H1 (cell line): ENCODE results near the gene GNAL. TPM values are rescaled to one million over a fixed set of nuclear protein-coding genes. Genes with fewer than 3 reads are reported as not detected.

ENCODE experiments used
- CTCF ChIA-PET: fragments of 300-600 bp; sonication (Branson Sonifier 250); formaldehyde crosslinking; loops from one replicate; lab custom pipeline; 2021; ENCODE audit not compliant: partially characterized antibody; lab: Charles Lee
- POLR2A ChIA-PET: fragments of 300-600 bp; sonication (Branson Sonifier 250); formaldehyde crosslinking; loops from one replicate; lab custom pipeline; 2021; ENCODE audit warnings: inconsistent platforms; ENCODE audit not compliant: partially characterized antibody; lab: Charles Lee
- DNase-seq, 2 experiments: peaks; one replicate each; pipeline versions ENCODE4 v3.0.0 to v3.0.0-alpha.2; 2010 to 2022; ENCODE audit warnings: low spot score in 2 of 2, low read depth in 1 of 2, mixed read lengths in 1 of 2
- FAIRE-seq: peaks from 2 replicates; lab custom pipeline; 2011; peaks lifted over from hg19 to GRCh38; lab: Jason Lieb, UNC
- H2AFZ ChIP-seq: 2 replicates; pipeline ENCODE4 v1.8.1; 2012; ENCODE audit warnings: low read length, inconsistent platforms
- H2AK5ac ChIP-seq: 2 replicates; pipeline ENCODE4 v1.6.1; 2013; ENCODE audit warnings: low read depth, low read length
- H2BK120ac ChIP-seq: replicated peaks from 2 replicates; pipeline ENCODE3; 2013; ENCODE audit warnings: low read depth, low read length, inconsistent platforms
- H2BK12ac ChIP-seq: 2 replicates; pipeline ENCODE4 v1.6.1; 2013; ENCODE audit warnings: low read depth, low read length
- H2BK15ac ChIP-seq: 2 replicates; pipeline ENCODE4 v1.6.1; 2013; ENCODE audit warnings: low read length
- H2BK20ac ChIP-seq: 2 replicates; pipeline ENCODE4 v1.6.1; 2013; ENCODE audit warnings: low read length
- H2BK5ac ChIP-seq: 2 replicates; pipeline ENCODE4 v1.6.1; 2013; ENCODE audit warnings: low read depth, low read length
- H3K14ac ChIP-seq: 2 replicates; pipeline ENCODE4 v1.6.1; 2013; ENCODE audit warnings: inconsistent platforms; ENCODE audit not compliant: insufficient read length
- H3K18ac ChIP-seq: 2 replicates; pipeline ENCODE4 v1.6.1; 2013; ENCODE audit warnings: low read length; ENCODE audit errors: extremely low read depth
- H3K23ac ChIP-seq: 2 replicates; pipeline ENCODE4 v1.6.1; 2013; ENCODE audit warnings: inconsistent platforms; ENCODE audit not compliant: insufficient read length
- H3K23me2 ChIP-seq: 2 replicates; pipeline ENCODE4 v1.6.1; 2013; ENCODE audit warnings: low read depth, low read length
- H3K27ac ChIP-seq: 2 replicates; pipeline ENCODE4 v1.6.1; 2011; ENCODE audit warnings: low read depth, low read length, inconsistent platforms
- H3K27me3 ChIP-seq, 4 experiments: replicated peaks in 1 of 4; 1 replicate in 1 of 4; 2 replicates in 3 of 4; pipeline versions ENCODE4 v1.6.1 to v1.8.1; 2011 to 2013; ENCODE audit warnings: low read length in 3 of 4, mild to moderate bottlenecking in 3 of 4, inconsistent platforms in 2 of 4, mixed read lengths in 2 of 4, moderate library complexity in 1 of 4; ENCODE audit not compliant: control insufficient read depth in 3 of 4, insufficient read depth in 3 of 4; ENCODE audit errors: extremely low read depth in 1 of 4
- H3K36me3 ChIP-seq, 4 experiments: 2 replicates each; pipeline versions ENCODE4 v1.6.1 to v1.8.1; 2011 to 2013; ENCODE audit warnings: mild to moderate bottlenecking in 4 of 4, low read length in 3 of 4, moderate library complexity in 2 of 4, control low read depth in 1 of 4, inconsistent platforms in 1 of 4; ENCODE audit not compliant: insufficient read depth in 4 of 4, control insufficient read depth in 2 of 4
- H3K4ac ChIP-seq: replicated peaks from 2 replicates; pipeline ENCODE3; 2013; ENCODE audit warnings: low read length, low read depth, mixed read lengths, inconsistent platforms; ENCODE audit not compliant: insufficient read length
- H3K4me1 ChIP-seq, 4 experiments: replicated peaks in 1 of 4; 1 replicate in 1 of 4; 2 replicates in 3 of 4; pipeline versions ENCODE4 v1.6.1 to v1.8.1; 2011 to 2013; ENCODE audit warnings: low read length in 3 of 4, inconsistent platforms in 2 of 4, mixed read lengths in 1 of 4; ENCODE audit not compliant: insufficient read depth in 4 of 4, control insufficient read depth in 3 of 4
- H3K4me2 ChIP-seq, 2 experiments: 2 replicates each; pipeline versions ENCODE4 v1.6.1 to v1.8.1; 2011 to 2013; ENCODE audit warnings: low read depth in 2 of 2, low read length in 2 of 2, control low read depth in 1 of 2, inconsistent platforms in 1 of 2, mild to moderate bottlenecking in 1 of 2; ENCODE audit not compliant: insufficient read depth in 1 of 2
- H3K4me3 ChIP-seq, 4 experiments: fragments of 200-600, 300-600 bp in 1 of 4; sonication (generic), shearing (Covaris generic), sonication (Bioruptor Twin) in 1 of 4; 2 replicates each; pipeline versions ENCODE4 v1.5.1 to v1.8.1; 2011 to 2016; ENCODE audit warnings: low read length in 4 of 4, low read depth in 3 of 4, control low read depth in 2 of 4, inconsistent platforms in 2 of 4, mild to moderate bottlenecking in 2 of 4, mixed read lengths in 1 of 4, moderate library complexity in 1 of 4; ENCODE audit not compliant: insufficient read depth in 2 of 4; ENCODE audit errors: extremely low read depth in 1 of 4
- H3K56ac ChIP-seq: replicated peaks from 2 replicates; pipeline ENCODE3; 2013; ENCODE audit warnings: low read depth, mild to moderate bottlenecking, mixed read lengths, low read length, inconsistent platforms; ENCODE audit not compliant: insufficient read length
- H3K79me1 ChIP-seq: 2 replicates; pipeline ENCODE4 v1.6.1; 2013; ENCODE audit warnings: low read depth, low read length, control low read depth
- H3K79me2 ChIP-seq, 2 experiments: 2 replicates each; pipeline versions ENCODE4 v1.6.1 to v1.8.1; 2012 to 2013; ENCODE audit warnings: low read length in 2 of 2, mild to moderate bottlenecking in 2 of 2, inconsistent platforms in 1 of 2; ENCODE audit not compliant: insufficient read depth in 2 of 2, control insufficient read depth in 1 of 2
- H3K9ac ChIP-seq, 4 experiments: replicated peaks in 1 of 4; 1 replicate in 1 of 4; 2 replicates in 3 of 4; pipeline versions ENCODE4 v1.6.1 to v1.8.1; 2011 to 2013; ENCODE audit warnings: low read depth in 3 of 4, low read length in 3 of 4, control low read depth in 2 of 4, mild to moderate bottlenecking in 2 of 4, moderate library complexity in 2 of 4, inconsistent platforms in 1 of 4; ENCODE audit errors: extremely low read depth in 1 of 4
- H3K9me3 ChIP-seq, 2 experiments: 2 replicates each; pipeline versions ENCODE4 v1.6.1 to v1.8.1; 2012 to 2013; ENCODE audit warnings: mild to moderate bottlenecking in 2 of 2, moderate library complexity in 2 of 2, control low read depth in 1 of 2, inconsistent platforms in 1 of 2, low read depth in 1 of 2, low read length in 1 of 2, mixed read lengths in 1 of 2; ENCODE audit not compliant: insufficient read depth in 2 of 2
- H4K20me1 ChIP-seq, 2 experiments: replicated peaks in 1 of 2; 2 replicates each; pipeline versions ENCODE3 to v1.8.1; 2011 to 2013; ENCODE audit warnings: inconsistent platforms in 2 of 2, low read length in 2 of 2, mild to moderate bottlenecking in 1 of 2; ENCODE audit not compliant: insufficient read depth in 2 of 2, control insufficient read depth in 1 of 2
- H4K5ac ChIP-seq: 2 replicates; pipeline ENCODE4 v1.6.1; 2013; ENCODE audit warnings: low read length, low read depth, mixed read lengths, inconsistent platforms; ENCODE audit not compliant: insufficient read length
- H4K8ac ChIP-seq: 2 replicates; pipeline ENCODE4 v1.8.0; 2013; ENCODE audit warnings: mild to moderate bottlenecking, moderate library complexity, low read length, inconsistent platforms; ENCODE audit not compliant: insufficient read depth; ENCODE audit errors: extremely low read depth
- H4K91ac ChIP-seq: replicated peaks from 2 replicates; pipeline ENCODE3; 2013; ENCODE audit warnings: low read length, mixed read lengths, inconsistent platforms; ENCODE audit not compliant: insufficient read length
- HDAC6 ChIP-seq: IDR thresholded peaks from one replicate; pipeline ENCODE4 v1.7.1; 2012; ENCODE audit warnings: low read depth, mild to moderate bottlenecking, inconsistent platforms, low read length, moderate library complexity
- RBBP5 ChIP-seq: IDR thresholded peaks from 2 replicates; pipeline ENCODE4 v1.7.1; 2012; ENCODE audit warnings: low read depth, mild to moderate bottlenecking, inconsistent platforms, low read length, moderate library complexity, borderline replicate concordance
- WGBS, 2 experiments: shearing (Covaris generic) in 1 of 2; methylation state at CpG; one replicate each; pipeline versions ENCODE4 v1.1.6 to v1.1.7; 2013 to 2015; ENCODE audit warnings: low lambda C conversion rate in 2 of 2, mixed read lengths in 2 of 2, inconsistent platforms in 1 of 2, low coverage in 1 of 2, missing lambda C conversion rate in 1 of 2; ENCODE audit not compliant: insufficient replicate concordance in 2 of 2, insufficient coverage in 1 of 2, insufficient read length in 1 of 2; ENCODE audit errors: extremely low coverage in 1 of 2, missing lambda C conversion rate in 1 of 2; 5-methylcytosine and 5-hydroxymethylcytosine counted together
- polyA plus RNA-seq, 7 experiments: library from polyadenylated mRNA; depleted of rRNA in 3 of 7; stranded (reverse) in 5 of 7; unstranded in 2 of 7; fragments of >200 nt in 5 of 7; fragments of 200-250 nt in 2 of 7; gene quantifications; 1 replicate in 5 of 7; 2 replicates in 1 of 7; 4 replicates in 1 of 7; pipeline versions ENCODE4 v1.2.1 to v1.2.3, GENCODE V29; 2011 to 2013; ENCODE audit warnings: missing spikeins in 2 of 7, mixed read lengths in 2 of 7
- total RNA-seq: library from RNA; stranded (reverse); fragmentation: NEBNext Ultra II Directional; extraction: Animal tissue kit (Norgen Biotek cat#: 25700); gene quantifications from 2 replicates; pipeline ENCODE4 v1.2.1, GENCODE V29; 2021
- TF ChIP-seq, protein P1 (sequence below): IDR thresholded peaks from 2 replicates; pipeline ENCODE4 v1.6.1; 2012; ENCODE audit warnings: inconsistent platforms

The GNAL gene
- total and polyA plus RNA-seq, 2 of the 8 experiments (the other 6 are each of a cell fraction or from before 2014, with no cell fraction given), result 13.2 to 18.3 TPM

DNA sequence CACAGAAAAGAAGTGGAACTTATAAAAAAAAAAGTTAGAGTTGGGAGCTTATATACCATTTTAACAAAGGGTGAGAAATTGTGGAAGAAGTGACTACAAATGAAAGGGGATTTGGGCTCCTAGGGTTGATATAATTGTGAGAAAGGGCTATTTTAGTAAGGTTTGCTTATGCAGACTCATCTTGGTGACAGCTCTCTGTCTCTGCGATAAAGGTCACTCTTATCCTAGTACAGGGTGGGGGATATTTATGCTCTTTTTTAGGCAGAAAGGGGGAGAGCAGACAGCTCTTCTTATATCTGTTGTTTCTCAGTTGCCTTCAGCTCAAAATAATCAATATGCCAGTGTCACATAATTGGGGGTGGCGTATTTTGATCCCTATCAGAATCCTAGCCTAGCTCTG, 130.9 kb downstream of the GNAL start:
- H3K4me3 ChIP-seq, result no peak overlapping the region
- no peak overlapping the region for H4K91ac ChIP-seq
- no peak for FAIRE-seq
- no peak overlapping the region for H2BK15ac ChIP-seq
- H2BK120ac ChIP-seq, result no peak overlapping the region
- H3K27me3 ChIP-seq, result no peaks in the 10 kb centered on the region
- H3K18ac ChIP-seq, result no peak overlapping the region
- CTCF ChIA-PET, result interaction anchor here (1.2 to 1.4 kb wide), 2 partner anchors 79 to 87 kb away, joined by 3 to 6 read pairs; no protein-coding TSS in a partner anchor
- H3K9me3 ChIP-seq, result no peaks in the 10 kb centered on the region
- POLR2A ChIA-PET, result no interaction called here
- no peak overlapping the region for H3K27ac ChIP-seq
- H3K23ac ChIP-seq, result no peak overlapping the region
- no peak overlapping the region for H3K9ac ChIP-seq
- H4K8ac ChIP-seq, result no peak overlapping the region
- H2AFZ ChIP-seq, result no peak overlapping the region
- H3K23me2 ChIP-seq, result no peaks in the 10 kb centered on the region
- H3K36me3 ChIP-seq, result no peaks in the 10 kb centered on the region
- H3K56ac ChIP-seq, result no peak overlapping the region
- no peaks in the 10 kb centered on the region for H3K79me2 ChIP-seq
- no peak for DNase-seq
- H4K5ac ChIP-seq, result no peak overlapping the region
- peaks cover 0 to 3% (median 1%) of the 10 kb centered on the region in 4 experiments; a peak in 3 of 7 replicates for H3K4me1 ChIP-seq
- no peak overlapping the region for H2BK12ac ChIP-seq
- TF ChIP-seq HDAC6 (no peak), RBBP5 (no peak)
- TF ChIP-seq, protein P1, sequence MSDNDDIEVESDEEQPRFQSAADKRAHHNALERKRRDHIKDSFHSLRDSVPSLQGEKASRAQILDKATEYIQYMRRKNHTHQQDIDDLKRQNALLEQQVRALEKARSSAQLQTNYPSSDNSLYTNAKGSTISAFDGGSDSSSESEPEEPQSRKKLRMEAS, result no peak
- H3K14ac ChIP-seq, result no peak overlapping the region
- WGBS, 2 experiments, result 87% methylated on average over 2 of the region's 2 CpGs; no CpG with 5 or more reads in 1 of the 2 experiments
- H4K20me1 ChIP-seq, result no peaks in the 10 kb centered on the region
- H3K4ac ChIP-seq, result no peak overlapping the region
- no peak overlapping the region for H2BK5ac ChIP-seq
- H3K4me2 ChIP-seq, result no peak overlapping the region
- H3K79me1 ChIP-seq, result no peaks in the 10 kb centered on the region
- no peak overlapping the region for H2AK5ac ChIP-seq
- H2BK20ac ChIP-seq, result no peak overlapping the region
